ENCODE measurements around the gene STK38L.

The STK38L gene

DNA sequence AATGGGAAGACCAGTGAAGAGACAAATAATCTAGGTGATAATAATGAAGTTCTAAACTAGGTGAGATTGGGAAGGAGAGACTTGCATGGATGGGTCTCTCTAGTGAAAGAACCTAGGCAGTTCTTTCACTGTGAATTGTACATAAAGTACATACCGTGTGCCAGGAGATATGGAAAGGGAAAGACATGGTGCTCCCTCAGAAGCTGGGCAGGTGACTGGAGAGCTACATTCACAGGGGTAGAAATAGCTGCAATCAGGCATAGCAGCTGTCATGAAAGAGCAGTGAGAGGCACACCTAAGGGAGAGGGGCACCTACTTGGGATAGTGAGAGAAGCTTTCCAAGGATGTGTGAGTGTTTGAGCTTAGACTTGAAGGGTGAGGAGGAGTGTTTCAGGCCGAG is 9.3 kb downstream of the STK38L start:
- TF ChIP-seq, protein P1, sequence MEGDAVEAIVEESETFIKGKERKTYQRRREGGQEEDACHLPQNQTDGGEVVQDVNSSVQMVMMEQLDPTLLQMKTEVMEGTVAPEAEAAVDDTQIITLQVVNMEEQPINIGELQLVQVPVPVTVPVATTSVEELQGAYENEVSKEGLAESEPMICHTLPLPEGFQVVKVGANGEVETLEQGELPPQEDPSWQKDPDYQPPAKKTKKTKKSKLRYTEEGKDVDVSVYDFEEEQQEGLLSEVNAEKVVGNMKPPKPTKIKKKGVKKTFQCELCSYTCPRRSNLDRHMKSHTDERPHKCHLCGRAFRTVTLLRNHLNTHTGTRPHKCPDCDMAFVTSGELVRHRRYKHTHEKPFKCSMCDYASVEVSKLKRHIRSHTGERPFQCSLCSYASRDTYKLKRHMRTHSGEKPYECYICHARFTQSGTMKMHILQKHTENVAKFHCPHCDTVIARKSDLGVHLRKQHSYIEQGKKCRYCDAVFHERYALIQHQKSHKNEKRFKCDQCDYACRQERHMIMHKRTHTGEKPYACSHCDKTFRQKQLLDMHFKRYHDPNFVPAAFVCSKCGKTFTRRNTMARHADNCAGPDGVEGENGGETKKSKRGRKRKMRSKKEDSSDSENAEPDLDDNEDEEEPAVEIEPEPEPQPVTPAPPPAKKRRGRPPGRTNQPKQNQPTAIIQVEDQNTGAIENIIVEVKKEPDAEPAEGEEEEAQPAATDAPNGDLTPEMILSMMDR (conservative IDR thresholded peaks at IDR 0.05; ENCODE audit: low read depth) = no peak
- H3K27ac ChIP-seq = no peak overlapping the region
- ChIA-PET CTCF (no interaction called here), POLR2A (ENCODE audit: low non-redundant PET) (interaction anchor here (0.7 kb wide), 1 partner anchor 9 kb away, joined by 3 read pairs; no protein-coding TSS in a partner anchor)
- DNase-seq (ENCODE audit: low spot score) = no peak

- DNase-seq (ENCODE audit: low spot score) = no peak
- ChIA-PET POLR2A (ENCODE audit: low non-redundant PET) (no interaction called here), CTCF (no interaction called here)
- TF ChIP-seq, protein P1 (conservative IDR thresholded peaks at IDR 0.05; ENCODE audit: low read depth) = no peak
- no peak overlapping the region for H3K27ac ChIP-seq
Measured at GRCh38 chr12:27255806-27256205, 11.7 kb downstream of the STK38L start.

DNA sequence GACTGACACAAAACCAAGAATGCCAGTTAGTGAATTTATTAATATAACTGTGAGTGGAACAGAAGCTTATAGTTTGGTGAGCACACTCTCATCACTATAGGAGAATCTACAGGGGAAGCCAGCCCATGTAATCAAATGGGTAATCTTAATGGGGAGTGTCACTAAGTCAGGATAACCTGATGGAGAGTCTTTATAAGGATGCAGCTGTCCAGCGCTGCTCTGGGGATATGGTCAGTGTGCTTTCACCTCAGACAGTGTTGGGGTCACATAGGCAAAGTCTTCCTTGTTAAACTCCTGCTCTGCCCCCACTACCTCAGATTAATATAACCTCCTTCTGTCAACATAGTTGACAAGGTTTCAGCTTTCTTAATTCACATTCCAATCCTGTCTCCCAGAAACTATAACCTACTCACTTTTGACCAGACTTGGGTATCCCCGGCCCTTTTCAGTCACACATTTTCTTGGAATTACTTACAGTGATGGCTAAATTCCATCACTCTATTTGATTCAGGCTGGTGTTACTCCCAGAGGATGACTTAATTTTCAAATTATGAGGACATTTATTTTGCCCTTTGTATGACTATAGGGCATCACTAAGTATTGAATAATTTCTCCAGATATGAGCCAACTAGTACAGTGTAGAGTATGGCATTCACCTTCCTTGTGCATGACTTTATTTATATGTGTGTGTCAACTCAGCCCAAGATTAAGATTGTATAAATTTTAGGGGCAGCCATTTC is 13.2 kb downstream of the STK38L start:
- ChIA-PET CTCF (interaction anchor here (0.5 to 1.0 kb wide), 2 partner anchors 183 to 218 kb away, joined by 3 read pairs; no protein-coding TSS in a partner anchor), POLR2A (ENCODE audit: low non-redundant PET) (no interaction called here)
- TF ChIP-seq, protein P1 (conservative IDR thresholded peaks at IDR 0.05; ENCODE audit: low read depth) = no peak
- no peak for DNase-seq (ENCODE audit: low spot score)
- no peak overlapping the region for H3K27ac ChIP-seq

DNA sequence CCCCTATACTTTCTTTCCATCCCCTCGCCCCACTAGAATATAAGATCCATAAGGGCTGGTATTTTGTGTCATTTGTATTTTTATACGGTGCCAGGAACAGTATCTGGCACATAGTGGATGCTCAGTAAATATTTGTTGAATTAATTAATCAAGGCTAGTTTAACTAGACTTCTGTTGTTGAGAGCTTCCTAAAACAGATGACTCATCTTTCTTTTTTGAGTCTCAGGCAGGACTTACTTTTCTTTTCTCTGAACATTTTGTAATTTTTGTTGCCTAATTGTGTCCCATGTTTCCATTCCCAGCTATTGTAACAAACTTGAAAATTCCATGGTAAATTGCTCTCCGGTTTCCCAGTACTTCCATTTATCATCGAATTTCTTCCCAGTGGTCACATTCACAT is 16.7 kb downstream of the STK38L start:
- POLR2A ChIA-PET (ENCODE audit: low non-redundant PET) = no interaction called here
- CTCF ChIA-PET = no interaction called here
- TF ChIP-seq, protein P1 (conservative IDR thresholded peaks at IDR 0.05; ENCODE audit: low read depth) = no peak
- no peak for DNase-seq (ENCODE audit: low spot score)
- no peak overlapping the region for H3K27ac ChIP-seq

- no peak overlapping the region for H3K27ac ChIP-seq
- TF ChIP-seq, protein P1 (conservative IDR thresholded peaks at IDR 0.05; ENCODE audit: low read depth) = no peak
- CTCF ChIA-PET = no interaction called here
- DNase-seq (ENCODE audit: low spot score) = no peak
- POLR2A ChIA-PET (ENCODE audit: low non-redundant PET) = interaction anchor here (0.6 kb wide), 1 partner anchor 21 kb away, joined by 4 read pairs; no protein-coding TSS in a partner anchor
Measured at GRCh38 chr12:27261866-27262265, 17.8 kb downstream of the STK38L start.

DNA sequence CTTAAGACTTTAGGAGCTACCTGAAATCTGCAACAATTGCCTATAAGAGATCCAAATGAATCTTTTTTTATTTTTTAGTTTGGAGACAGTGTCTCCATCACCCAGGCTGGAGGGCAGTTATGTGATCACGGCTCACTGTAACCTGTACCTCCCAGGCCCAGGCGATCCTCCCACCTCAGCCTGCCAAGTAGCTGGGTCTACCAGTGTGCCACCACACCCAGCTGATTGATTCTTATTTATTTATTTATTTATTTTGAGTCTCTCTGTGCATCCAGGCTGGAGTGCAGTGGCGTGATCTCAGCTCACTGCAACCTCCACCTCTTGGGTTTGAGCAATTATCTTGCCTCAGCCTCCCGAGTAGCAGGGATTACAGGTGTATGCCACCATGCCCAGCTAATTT is 26.1 kb downstream of the STK38L start:
- TF ChIP-seq, protein P1 (conservative IDR thresholded peaks at IDR 0.05; ENCODE audit: low read depth) = no peak
- ChIA-PET POLR2A (ENCODE audit: low non-redundant PET) (no interaction called here), CTCF (no interaction called here)

More for the DNA sequence above, 26.1 kb downstream of the STK38L start:
- no peak overlapping the region for H3K27ac ChIP-seq
- no peak for DNase-seq (ENCODE audit: low spot score)
